A673 (cell line): ENCODE measurements around the gene MBLAC2. TPM values are rescaled to one million over a fixed set of nuclear protein-coding genes. Genes with fewer than 3 reads are reported as not detected.

Experiments used
- BruUV-seq: library from RNA; stranded (reverse); fragments of 400-500 nt; replicated peaks from 2 replicates; lab custom pipeline; 2021; lab: Mats Ljungman, UMichigan
- CTCF ChIA-PET: fragments of 300-600 bp; sonication (Branson Sonifier 250); formaldehyde crosslinking; loops from one replicate; lab custom pipeline; 2022; ENCODE audit warnings: antibody characterized with exemption; lab: Charles Lee
- POLR2A ChIA-PET: fragments of 300-600 bp; sonication (Branson Sonifier 250); formaldehyde crosslinking; loops from one replicate; lab custom pipeline; 2022; ENCODE audit warnings: antibody characterized with exemption; ENCODE audit not compliant: low non-redundant PET; lab: Charles Lee
- DNase-seq: peaks from one replicate; pipeline ENCODE4 v3.0.0-alpha.2; 2015; ENCODE audit warnings: low spot score
- H3K27ac ChIP-seq: fragments of 200-600 bp; sonication (generic); 2 replicates; pipeline ENCODE4 v1.5.1; 2016; ENCODE audit warnings: mixed run types, low read depth, mild to moderate bottlenecking, mixed read lengths, antibody characterized with exemption, low read length; ENCODE audit not compliant: poor library complexity, severe bottlenecking
- H3K27me3 ChIP-seq: fragments of 200-600 bp; sonication (generic); replicated peaks from 2 replicates; pipeline ENCODE4 v1.6.1; 2017; ENCODE audit warnings: mixed run types, low read depth, mild to moderate bottlenecking, mixed read lengths, antibody characterized with exemption, low read length; ENCODE audit not compliant: insufficient read depth, poor library complexity
- H3K36me3 ChIP-seq: fragments of 200-600 bp; sonication (generic); 2 replicates; pipeline ENCODE4 v1.6.1; 2016; ENCODE audit warnings: mixed run types, mild to moderate bottlenecking, mixed read lengths, antibody characterized with exemption, low read length; ENCODE audit not compliant: insufficient read depth, poor library complexity, severe bottlenecking
- H3K4me1 ChIP-seq: fragments of 200-600 bp; sonication (generic); 2 replicates; pipeline ENCODE4 v1.6.1; 2017; ENCODE audit warnings: mixed run types, mild to moderate bottlenecking, mixed read lengths, antibody characterized with exemption, low read length; ENCODE audit not compliant: insufficient read depth, poor library complexity, severe bottlenecking
- H3K4me3 ChIP-seq: fragments of 200-600 bp; sonication (generic); 2 replicates; pipeline ENCODE4 v1.5.1; 2016; ENCODE audit warnings: low read depth, mixed run types, mild to moderate bottlenecking, mixed read lengths, low read length; ENCODE audit not compliant: poor library complexity, severe bottlenecking
- H3K9me3 ChIP-seq: fragments of 200-600 bp; sonication (generic); 2 replicates; pipeline ENCODE4 v1.6.1; 2016; ENCODE audit warnings: mixed run types, low read depth, mild to moderate bottlenecking, mixed read lengths, antibody characterized with exemption, low read length; ENCODE audit not compliant: poor library complexity, severe bottlenecking
- EZH2 ChIP-seq: fragments of 200-600 bp; sonication (generic); IDR thresholded peaks from 2 replicates; pipeline ENCODE4 v1.6.1; 2017; ENCODE audit warnings: borderline replicate concordance, low read depth, mild to moderate bottlenecking, mixed read lengths, antibody characterized with exemption, low read length; ENCODE audit not compliant: poor library complexity, severe bottlenecking
- intact Hi-C: fragments of 100-400 bp; cut with micrococcal nuclease; formaldehyde crosslinking; loops from one replicate; pipeline ENCODE4 v1.10.0; 2022; ENCODE audit not compliant: unreplicated experiment
- total RNA-seq: library from RNA; stranded (reverse); gene quantifications from 2 replicates; pipeline ENCODE4 v1.2.3, GENCODE V29; 2021
- TF ChIP-seq, protein P1 (sequence below): fragments of 300-800, 200-600 bp; sonication (generic); conservative IDR thresholded peaks from 2 replicates; pipeline ENCODE4 v1.5.1; 2017; ENCODE audit warnings: low read depth, mild to moderate bottlenecking, antibody characterized with exemption, low read length, moderate library complexity, mixed read lengths

Gene MBLAC2
- total RNA-seq, 1 experiment from 2014 or later = 6.5 TPM

DNA sequence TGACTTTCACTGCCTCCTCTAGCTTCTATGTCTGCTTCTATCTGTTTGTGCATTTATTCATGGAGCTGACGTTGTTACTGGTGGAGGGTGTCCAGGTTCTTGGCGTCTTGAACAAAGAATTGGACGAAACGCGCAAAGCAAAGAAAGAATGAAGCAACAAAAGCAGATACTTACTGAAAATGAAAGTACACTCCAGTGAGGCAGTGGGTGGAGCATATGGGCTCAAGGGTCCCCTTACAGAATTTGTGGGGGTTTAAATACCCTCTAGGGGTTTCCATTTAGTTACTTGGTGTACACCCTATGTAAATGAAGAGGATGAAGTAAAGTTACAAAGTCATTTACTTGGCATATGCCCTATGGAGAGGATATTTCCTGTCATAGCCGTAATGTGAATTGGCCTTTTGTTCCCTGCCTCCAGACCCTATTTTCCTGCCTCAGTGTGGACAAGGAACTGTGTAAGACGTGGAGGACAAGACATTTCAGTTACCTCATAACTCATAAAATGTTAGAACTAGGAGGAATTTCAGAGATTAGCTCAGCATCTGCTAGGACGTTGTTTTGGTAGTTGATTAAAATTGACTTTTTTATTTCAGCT, 3.1 kb upstream of the MBLAC2 start:
- CTCF ChIA-PET = no interaction called here
- intact Hi-C loops = no loop called here
- Histone ChIP-seq H3K9me3 (no peaks in the 10 kb centered on the region), H3K27me3 (no peaks in the 10 kb centered on the region), H3K4me3 (no peak overlapping the region), H3K4me1 (peaks cover 26% of the 10 kb centered on the region), H3K36me3 (no peaks in the 10 kb centered on the region), H3K27ac (no peak overlapping the region)
- TF ChIP-seq, protein P1, sequence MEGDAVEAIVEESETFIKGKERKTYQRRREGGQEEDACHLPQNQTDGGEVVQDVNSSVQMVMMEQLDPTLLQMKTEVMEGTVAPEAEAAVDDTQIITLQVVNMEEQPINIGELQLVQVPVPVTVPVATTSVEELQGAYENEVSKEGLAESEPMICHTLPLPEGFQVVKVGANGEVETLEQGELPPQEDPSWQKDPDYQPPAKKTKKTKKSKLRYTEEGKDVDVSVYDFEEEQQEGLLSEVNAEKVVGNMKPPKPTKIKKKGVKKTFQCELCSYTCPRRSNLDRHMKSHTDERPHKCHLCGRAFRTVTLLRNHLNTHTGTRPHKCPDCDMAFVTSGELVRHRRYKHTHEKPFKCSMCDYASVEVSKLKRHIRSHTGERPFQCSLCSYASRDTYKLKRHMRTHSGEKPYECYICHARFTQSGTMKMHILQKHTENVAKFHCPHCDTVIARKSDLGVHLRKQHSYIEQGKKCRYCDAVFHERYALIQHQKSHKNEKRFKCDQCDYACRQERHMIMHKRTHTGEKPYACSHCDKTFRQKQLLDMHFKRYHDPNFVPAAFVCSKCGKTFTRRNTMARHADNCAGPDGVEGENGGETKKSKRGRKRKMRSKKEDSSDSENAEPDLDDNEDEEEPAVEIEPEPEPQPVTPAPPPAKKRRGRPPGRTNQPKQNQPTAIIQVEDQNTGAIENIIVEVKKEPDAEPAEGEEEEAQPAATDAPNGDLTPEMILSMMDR = no peak
- TF ChIP-seq EZH2 = no peak
- DNase-seq = peak; percentile 26
- POLR2A ChIA-PET = no interaction called here
- BruUV-seq = no TSS peak

DNA sequence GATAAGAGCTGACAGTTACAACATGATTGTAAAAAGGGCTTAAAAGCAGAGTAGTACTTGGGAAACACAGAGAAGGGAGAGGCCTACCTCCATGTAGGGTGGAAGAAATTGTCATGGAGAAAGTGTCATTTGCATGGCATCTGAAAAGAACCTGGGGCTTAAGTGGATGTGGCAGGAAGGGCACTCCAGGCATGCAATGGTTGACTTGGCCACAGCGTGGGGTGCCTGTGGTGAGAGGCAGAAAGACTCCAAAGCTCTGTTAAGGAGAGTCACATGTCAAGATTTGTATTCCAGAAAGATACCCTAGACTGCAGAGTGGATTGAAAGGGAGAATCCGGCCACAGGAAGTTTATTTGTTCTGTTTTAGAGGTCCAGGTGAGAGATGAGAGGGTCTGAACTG, 2.5 kb upstream of the MBLAC2 start:
- peak; percentile 60 for DNase-seq
- no peak overlapping the region for H3K4me3 ChIP-seq
- H3K36me3 ChIP-seq = no peaks in the 10 kb centered on the region
- H3K27me3 ChIP-seq = no peaks in the 10 kb centered on the region
- intact Hi-C loops = no loop called here
- no peaks in the 10 kb centered on the region for H3K9me3 ChIP-seq
- ChIA-PET POLR2A (interaction anchor here (0.6 kb wide), 1 partner anchor 275 kb away, joined by 3 read pairs; no protein-coding TSS in a partner anchor), CTCF (interaction anchor here (1.0 kb wide), 1 partner anchor 37 kb away, joined by 4 read pairs; no protein-coding TSS in a partner anchor)
- no TSS peak for BruUV-seq
- TF ChIP-seq, protein P1 = no peak
- no peak for TF ChIP-seq EZH2
- no peak overlapping the region for H3K27ac ChIP-seq
- peaks cover 26% of the 10 kb centered on the region for H3K4me1 ChIP-seq

DNA sequence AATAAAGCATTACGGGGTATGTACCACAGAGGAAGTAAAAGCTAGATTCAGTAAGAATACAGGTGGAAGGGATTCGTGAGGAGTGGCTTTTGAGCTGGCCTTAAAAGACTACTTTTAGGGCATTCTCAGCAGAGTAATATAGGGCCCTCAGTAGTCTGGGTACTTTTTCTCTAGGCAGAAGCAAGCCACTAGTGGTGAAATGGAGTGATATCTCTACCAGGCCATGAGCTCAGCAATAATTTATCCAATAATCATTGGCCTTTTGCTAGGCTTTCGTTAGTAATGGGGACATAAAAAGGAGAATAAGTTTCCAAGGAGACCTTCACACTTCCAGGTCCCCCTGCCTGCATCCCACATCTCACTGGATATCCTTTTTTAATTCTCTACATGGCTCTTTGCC, 1.8 kb upstream of the MBLAC2 start:
- intact Hi-C loops = no loop called here
- peaks cover 26% of the 10 kb centered on the region for H3K4me1 ChIP-seq
- ChIA-PET CTCF (interaction anchor here (1.0 kb wide), 1 partner anchor 36 kb away, joined by 4 read pairs; no protein-coding TSS in a partner anchor), POLR2A (interaction anchor here (0.5 to 0.7 kb wide), 2 partner anchors 8 to 19 kb away, joined by 3 to 5 read pairs; no protein-coding TSS in a partner anchor)
- H3K9me3 ChIP-seq = no peaks in the 10 kb centered on the region
- no peak overlapping the region for H3K27ac ChIP-seq
- peak; percentile 7 for DNase-seq
- no peaks in the 10 kb centered on the region for H3K36me3 ChIP-seq
- TF ChIP-seq, protein P1 = no peak
- no peak for TF ChIP-seq EZH2
- H3K27me3 ChIP-seq = no peaks in the 10 kb centered on the region
- no TSS peak for BruUV-seq
- H3K4me3 ChIP-seq = no peak overlapping the region
